ENCODE results near the gene HCRTR2. TPM values are rescaled to one million over a fixed set of nuclear protein-coding genes. Genes with fewer than 3 reads are reported as not detected.
A peak's percentile ranks its signal among the peaks of the same experiment; 100 is the strongest.

Gene HCRTR2
- total RNA-seq, 6 donors from 2014 or later: 0.17 TPM; not detected in 5

DNA sequence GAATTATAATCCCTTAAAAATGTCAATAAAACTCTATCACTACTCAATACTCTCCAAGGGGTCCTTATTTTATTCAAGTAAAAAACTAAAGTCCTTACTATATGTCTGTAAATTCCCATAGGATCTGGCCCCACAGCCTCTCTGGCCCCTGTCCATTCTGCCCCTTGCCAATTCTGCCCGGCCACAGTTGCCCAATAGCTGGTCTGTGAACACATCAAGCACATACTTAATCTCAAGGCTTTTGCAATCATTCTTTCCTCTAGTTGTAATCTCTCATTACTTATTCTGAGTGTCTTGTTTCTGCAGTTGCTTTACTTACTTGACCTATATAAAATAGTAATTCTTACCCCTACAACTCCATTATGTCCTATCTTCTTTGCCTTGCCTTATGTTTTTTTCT is 130.4 kb downstream of the HCRTR2 start:
- ATAC-seq (ENCODE audit: low FRiP score in 2 of 2): no peak
- WGBS, 2 donors: 54 to 55% methylated on average over 1 of the region's 1 CpG
- H3K4me1 ChIP-seq: no peaks in the 10 kb centered on the region
- no peaks in the 10 kb centered on the region for H3K36me3 ChIP-seq
- TF ChIP-seq POLR2A (IDR thresholded peaks at IDR 0.05) (no peak), POLR2AphosphoS5 (IDR thresholded peaks at IDR 0.05) (no peak), EP300 (IDR thresholded peaks at IDR 0.05) (no peak)
- TF ChIP-seq, protein P1, sequence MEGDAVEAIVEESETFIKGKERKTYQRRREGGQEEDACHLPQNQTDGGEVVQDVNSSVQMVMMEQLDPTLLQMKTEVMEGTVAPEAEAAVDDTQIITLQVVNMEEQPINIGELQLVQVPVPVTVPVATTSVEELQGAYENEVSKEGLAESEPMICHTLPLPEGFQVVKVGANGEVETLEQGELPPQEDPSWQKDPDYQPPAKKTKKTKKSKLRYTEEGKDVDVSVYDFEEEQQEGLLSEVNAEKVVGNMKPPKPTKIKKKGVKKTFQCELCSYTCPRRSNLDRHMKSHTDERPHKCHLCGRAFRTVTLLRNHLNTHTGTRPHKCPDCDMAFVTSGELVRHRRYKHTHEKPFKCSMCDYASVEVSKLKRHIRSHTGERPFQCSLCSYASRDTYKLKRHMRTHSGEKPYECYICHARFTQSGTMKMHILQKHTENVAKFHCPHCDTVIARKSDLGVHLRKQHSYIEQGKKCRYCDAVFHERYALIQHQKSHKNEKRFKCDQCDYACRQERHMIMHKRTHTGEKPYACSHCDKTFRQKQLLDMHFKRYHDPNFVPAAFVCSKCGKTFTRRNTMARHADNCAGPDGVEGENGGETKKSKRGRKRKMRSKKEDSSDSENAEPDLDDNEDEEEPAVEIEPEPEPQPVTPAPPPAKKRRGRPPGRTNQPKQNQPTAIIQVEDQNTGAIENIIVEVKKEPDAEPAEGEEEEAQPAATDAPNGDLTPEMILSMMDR (IDR thresholded peaks at IDR 0.05): no peak
- DNase-seq: peak in 1 of 2 donors; percentile 46
- no peak overlapping the region for H3K27ac ChIP-seq
- no peaks in the 10 kb centered on the region for H3K9me3 ChIP-seq
- no peak overlapping the region for H3K4me3 ChIP-seq
- H3K27me3 ChIP-seq: no peaks in the 10 kb centered on the region

DNA sequence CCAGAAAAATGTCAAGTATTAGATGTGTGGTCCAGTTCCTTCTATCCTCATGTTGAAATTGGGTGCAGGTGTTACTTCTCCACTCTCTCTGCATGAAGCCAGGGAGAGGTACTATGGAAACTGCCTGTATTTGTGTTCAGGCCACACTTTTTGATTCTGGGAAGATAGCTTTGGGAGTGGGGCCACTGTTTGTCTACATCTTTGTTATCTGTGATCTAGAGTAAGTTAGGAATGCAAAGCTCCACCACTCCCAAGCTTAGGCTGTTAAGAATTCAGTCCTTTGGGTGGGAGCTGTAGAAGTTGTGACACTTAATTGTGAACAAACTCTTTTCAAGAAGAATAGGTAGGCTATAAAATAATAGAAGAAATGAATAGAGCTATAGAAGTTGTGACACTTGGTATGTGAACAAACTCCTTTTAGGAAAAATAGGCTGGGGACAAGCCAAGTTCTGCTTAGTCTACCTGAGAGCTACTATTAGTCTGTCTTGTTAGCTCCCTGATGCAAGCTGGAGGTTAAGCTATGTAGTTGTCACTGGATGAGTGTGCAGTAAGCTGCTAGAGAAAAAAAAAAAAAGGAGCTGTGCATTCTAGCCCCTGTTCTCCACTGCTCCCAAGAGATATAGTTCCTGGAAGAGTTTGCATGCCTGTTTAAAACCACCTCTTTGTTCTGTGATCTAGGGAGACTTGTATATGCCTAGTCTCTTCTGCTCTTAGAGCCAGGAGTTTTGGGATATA is 145.8 kb downstream of the HCRTR2 start:
- no peak for ATAC-seq (ENCODE audit: low FRiP score in 2 of 2)

DNA sequence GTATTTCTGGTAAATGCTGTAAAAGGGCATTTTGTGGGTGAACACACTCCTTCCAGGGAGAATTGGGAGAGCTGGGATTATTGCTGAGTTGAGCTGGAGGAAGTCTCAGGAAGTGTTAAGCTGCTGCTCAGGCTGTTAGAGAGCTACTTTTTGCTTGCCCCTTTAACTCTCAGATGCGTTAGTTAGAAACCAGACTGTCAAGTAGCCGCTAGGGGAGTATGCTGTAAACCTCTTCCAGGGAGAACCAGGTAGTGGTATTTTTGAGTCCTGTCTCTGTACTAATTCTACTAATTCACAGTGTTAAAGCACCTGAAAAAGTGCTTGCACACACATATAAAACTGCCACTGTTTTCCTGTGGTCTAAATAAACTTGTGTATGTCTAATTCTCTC is 146.4 kb downstream of the HCRTR2 start:
- DNase-seq (no peak), ATAC-seq (ENCODE audit: low FRiP score in 2 of 2) (no peak)
- H3K9me3 ChIP-seq: no peaks in the 10 kb centered on the region
- no peak overlapping the region for H3K27ac ChIP-seq
- no peaks in the 10 kb centered on the region for H3K36me3 ChIP-seq
- H3K4me1 ChIP-seq: no peaks in the 10 kb centered on the region
- no peaks in the 10 kb centered on the region for H3K27me3 ChIP-seq
- 54 to 65% methylated on average over 2 of the region's 2 CpGs for WGBS, 2 donors
- TF ChIP-seq, protein P1 (IDR thresholded peaks at IDR 0.05): no peak
- no peak for TF ChIP-seq EP300 (IDR thresholded peaks at IDR 0.05)
- no peak for TF ChIP-seq POLR2A (IDR thresholded peaks at IDR 0.05)
- no peak for TF ChIP-seq POLR2AphosphoS5 (IDR thresholded peaks at IDR 0.05)
- no peak overlapping the region for H3K4me3 ChIP-seq

More for the DNA sequence above, 145.8 kb downstream of the HCRTR2 start:
- H3K27me3 ChIP-seq: no peaks in the 10 kb centered on the region
- no peak for TF ChIP-seq POLR2AphosphoS5 (IDR thresholded peaks at IDR 0.05)
- no peak for DNase-seq
- no peaks in the 10 kb centered on the region for H3K36me3 ChIP-seq
- no peaks in the 10 kb centered on the region for H3K4me1 ChIP-seq
- H3K9me3 ChIP-seq: no peaks in the 10 kb centered on the region
- no peak overlapping the region for H3K4me3 ChIP-seq
- no peak overlapping the region for H3K27ac ChIP-seq

DNA sequence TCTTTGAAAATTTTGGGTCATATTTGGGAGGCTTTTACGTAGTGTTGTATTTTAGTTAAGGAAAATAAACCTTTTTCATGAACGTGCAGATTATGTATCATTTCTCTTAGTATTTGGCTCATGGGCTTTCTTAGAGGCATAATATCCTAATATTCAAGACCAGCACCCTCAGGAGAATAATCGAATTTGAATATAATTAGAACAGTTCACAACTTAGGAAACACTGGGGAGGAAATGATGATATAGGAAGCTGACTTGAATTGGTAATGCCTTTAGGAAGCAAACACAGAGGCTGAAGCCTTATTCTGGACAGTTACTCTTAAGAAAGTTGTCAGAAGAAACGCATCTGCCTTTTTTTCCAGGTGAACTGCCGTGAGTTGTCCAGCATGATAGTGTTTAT is 152.9 kb downstream of the HCRTR2 start, which contains the start of gene GFRAL:
Gene GFRAL, plus strand, starts transcription at position 301 of the 400 bp plus-strand sequence. Its CDS starts 86 bp downstream, at position 387.
- H3K9me3 ChIP-seq: no peaks in the 10 kb centered on the region
- no peak within 1 kb of the TSS for H3K4me3 ChIP-seq
- H3K27ac ChIP-seq: no peak within 1 kb of the TSS
- ATAC-seq (ENCODE audit: low FRiP score in 2 of 2) (no peak), DNase-seq (no peak)
- WGBS, 2 donors: 70 to 80% methylated on average over 5 of the region's 5 CpGs
- H3K4me1 ChIP-seq: no peaks in the 10 kb centered on the region
- TF ChIP-seq POLR2AphosphoS5 (IDR thresholded peaks at IDR 0.05) (no peak), POLR2A (IDR thresholded peaks at IDR 0.05) (no peak), EP300 (IDR thresholded peaks at IDR 0.05) (no peak)
- TF ChIP-seq, protein P1 (IDR thresholded peaks at IDR 0.05): no peak
- H3K36me3 ChIP-seq: no peaks in the 10 kb centered on the region
- no peaks in the 10 kb centered on the region for H3K27me3 ChIP-seq

Other genes starting within 250 kb of the HCRTR2 start
- not detected for gene GFRAL, start 153.0 kb downstream of the HCRTR2 start, total RNA-seq

Data from upper lobe of left lung (tissue), 6 donors.